A549 (cell line): ENCODE results near the gene PPIP5K2. TPM values are rescaled to one million over a fixed set of nuclear protein-coding genes. Genes with fewer than 3 reads are reported as not detected.

Experiments
- ATAC-seq, 2 experiments: fragments of 200-7000 bp in 1 of 2; fragments of >200 bp in 1 of 2; cut with Nextera tagmentation in 1 of 2; cut with Tn5 transposase in 1 of 2; 3 replicates each; pipeline versions ENCODE4 v1.8.0 to v1.9.1; 2018 to 2020; ENCODE audit warnings: mild to moderate bottlenecking in 1 of 2, moderate library complexity in 1 of 2
- CTCF ChIA-PET: fragments of 300-600 bp; sonication (Branson Sonifier 250); formaldehyde crosslinking; extraction: SDS; loops from one replicate; lab custom pipeline; 2021; ENCODE audit warnings: antibody characterized with exemption, inconsistent platforms; lab: Yijun Ruan, JAX
- POLR2A ChIA-PET: fragments of 350-600 bp; formaldehyde crosslinking; extraction: SDS; loops from one replicate; lab custom pipeline; 2021; ENCODE audit warnings: antibody characterized with exemption, inconsistent platforms; lab: Yijun Ruan, JAX
- DNase-seq, 2 experiments: peaks; one replicate each; pipeline versions ENCODE4 v3.0.0 to v3.0.0-alpha.2; 2011 to 2016; ENCODE audit warnings: low read depth in 1 of 2, low spot score in 1 of 2
- FAIRE-seq: peaks from 2 replicates; lab custom pipeline; 2011; peaks lifted over from hg19 to GRCh38; lab: Jason Lieb, UNC
- H3K27ac ChIP-seq, 2 experiments: fragments of >200 bp; sonication (Bioruptor Twin); formaldehyde crosslinking; 3 replicates each; pipeline ENCODE4 v1.5.1; 2016 to 2017
- H3K4me1 ChIP-seq: fragments of >200 bp; sonication (Bioruptor Twin); formaldehyde crosslinking; 3 replicates; pipeline ENCODE4 v1.6.1; 2016
- H3K4me2 ChIP-seq: fragments of >200 bp; sonication (Bioruptor Twin); formaldehyde crosslinking; 3 replicates; pipeline ENCODE4 v1.6.1; 2016
- H3K4me3 ChIP-seq: fragments of >200 bp; sonication (Bioruptor Twin); formaldehyde crosslinking; 3 replicates; pipeline ENCODE4 v1.5.1; 2016
- H3K9me3 ChIP-seq: fragments of >200 bp; sonication (Bioruptor Twin); formaldehyde crosslinking; 3 replicates; pipeline ENCODE4 v1.6.1; 2016
- CBX8 ChIP-seq: fragments of 200-600 bp; sonication (generic); IDR thresholded peaks from 2 replicates; pipeline ENCODE4 v1.6.1; 2016
- CHD2 ChIP-seq: fragments of 150-350 bp; IDR thresholded peaks from 2 replicates; pipeline ENCODE4 v1.6.1; 2014; ENCODE audit warnings: low read length; ENCODE audit not compliant: partially characterized antibody
- CHD4 ChIP-seq: fragments of 200-600 bp; sonication (generic); IDR thresholded peaks from 2 replicates; pipeline ENCODE4 v1.6.1; 2016; ENCODE audit warnings: antibody characterized with exemption, mild to moderate bottlenecking, borderline replicate concordance
- ESRRA ChIP-seq: fragments of 150-350 bp; IDR thresholded peaks from 2 replicates; pipeline ENCODE4 v1.6.1; 2014; ENCODE audit warnings: mild to moderate bottlenecking, low read length, borderline replicate concordance
- FOSB ChIP-seq: fragments of 250-450 bp; sonication (Bioruptor Pico); IDR thresholded peaks from 2 replicates; pipeline ENCODE4 v1.5.0; 2020; ENCODE audit warnings: mild to moderate bottlenecking, moderate library complexity
- HOXA7 ChIP-seq: fragments of 250-450 bp; sonication (Bioruptor Pico); IDR thresholded peaks from 2 replicates; pipeline ENCODE4 v1.5.0; 2020; ENCODE audit warnings: mild to moderate bottlenecking, moderate library complexity
- HOXB5 ChIP-seq: fragments of 250-450 bp; sonication (Bioruptor Pico); IDR thresholded peaks from 2 replicates; pipeline ENCODE4 v1.5.0; 2020; ENCODE audit warnings: mild to moderate bottlenecking, moderate library complexity
- MAFK ChIP-seq: fragments of 450-650 bp; IDR thresholded peaks from 2 replicates; pipeline ENCODE4 v1.6.1; 2014; ENCODE audit not compliant: partially characterized antibody
- MYC ChIP-seq: IDR thresholded peaks from 2 replicates; pipeline ENCODE4 v1.6.1; 2012; ENCODE audit warnings: mild to moderate bottlenecking, inconsistent platforms, low read length, improper control_type of control experiment, borderline replicate concordance
- NFE2L2 ChIP-seq: fragments of 150-350 bp; conservative IDR thresholded peaks from 2 replicates; pipeline ENCODE4 v1.6.1; 2014; ENCODE audit warnings: low read length
- RARB ChIP-seq: fragments of 250-450 bp; sonication (Bioruptor Pico); IDR thresholded peaks from 2 replicates; pipeline ENCODE4 v1.8.0; 2021; ENCODE audit warnings: mild to moderate bottlenecking, moderate library complexity
- SMC3 ChIP-seq: fragments of >200 bp; sonication (Bioruptor Twin); formaldehyde crosslinking; IDR thresholded peaks from 3 replicates; pipeline ENCODE4 v1.6.1; 2018; ENCODE audit warnings: inconsistent platforms
- TFCP2L1 ChIP-seq: fragments of 250-450 bp; sonication (Bioruptor Pico); IDR thresholded peaks from 2 replicates; pipeline ENCODE4 v1.5.0; 2021; ENCODE audit warnings: mild to moderate bottlenecking
- ZSCAN20 ChIP-seq: fragments of 250-450 bp; sonication (Bioruptor Pico); IDR thresholded peaks from 2 replicates; pipeline ENCODE4 v1.8.0; 2022; ENCODE audit warnings: mild to moderate bottlenecking, moderate library complexity
- WGBS: methylation state at CpG from one replicate; pipeline ENCODE4 v1.1.6; 2017; ENCODE audit errors: missing lambda C conversion rate; 5-methylcytosine and 5-hydroxymethylcytosine counted together
- polyA plus RNA-seq, 4 experiments: library from polyadenylated mRNA; depleted of rRNA in 3 of 4; stranded (reverse); fragments of >200 nt; fragmentation: RNase III in 1 of 4; extraction: RNeasy Plus Mini Kit Qiagen cat#74134 plus additional on column Dnase treatment in 1 of 4; gene quantifications; 2 replicates in 3 of 4; 3 replicates in 1 of 4; pipeline ENCODE4 v1.2.3, GENCODE V29; 2011 to 2017
- TF ChIP-seq, protein P1 (sequence below): fragments of >200 bp; sonication (Bioruptor Twin); formaldehyde crosslinking; IDR thresholded peaks from 2 replicates; pipeline ENCODE4 v1.6.1; 2016
- TF ChIP-seq, protein P2 (sequence below): IDR thresholded peaks from 2 replicates; pipeline ENCODE4 v1.6.1; 2012; ENCODE audit warnings: low read depth, borderline replicate concordance

The PPIP5K2 gene
- polyA plus RNA-seq, 2 of the 4 experiments (the other 2 are of a cell fraction) = 21.9 to 61.7 TPM

DNA sequence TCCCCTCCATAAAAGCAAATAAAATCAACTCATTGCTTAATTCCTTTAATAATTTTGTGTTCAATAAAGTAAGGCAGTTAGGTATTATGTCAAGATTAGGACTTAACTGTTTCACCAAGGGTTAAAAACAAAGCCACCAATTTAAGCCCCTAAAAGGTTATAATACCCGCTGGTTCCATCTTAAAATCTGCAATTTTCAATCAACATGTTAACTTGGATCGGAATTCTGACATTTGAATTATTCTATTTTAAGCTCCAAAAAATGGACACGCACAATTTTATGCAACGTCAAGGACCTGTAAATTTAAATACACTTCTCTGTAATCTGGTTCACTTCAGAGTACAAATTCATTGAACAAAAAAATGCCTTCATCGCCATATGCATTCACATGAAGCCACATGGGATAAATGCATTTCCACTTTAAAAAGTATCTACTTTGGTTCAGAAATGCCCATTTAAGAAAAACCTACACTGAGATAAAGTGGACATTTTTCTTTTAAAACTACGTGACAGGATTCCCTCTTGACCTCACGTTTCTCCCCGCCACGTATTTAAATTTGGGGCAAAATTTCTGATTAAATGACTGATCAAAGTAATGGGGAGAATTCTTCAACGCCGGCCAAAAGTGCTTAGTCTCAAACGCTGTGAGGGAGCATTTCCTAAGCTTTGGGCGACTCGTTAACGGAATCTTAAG is 884 bp upstream of the PPIP5K2 start:
- peak overlapping the region; percentile 92 for H3K4me3 ChIP-seq
- H3K4me1 ChIP-seq = peaks cover 17% of the 10 kb centered on the region
- H3K27ac ChIP-seq = peak overlapping the region; percentile 93 to 95
- no peak for DNase-seq
- ChIA-PET CTCF (interaction anchor here (1.8 to 2.3 kb wide), 2 partner anchors 20 to 25 kb away, joined by 4 to 17 read pairs; no protein-coding TSS in a partner anchor), POLR2A (interaction anchor here (1.2 to 1.6 kb wide), 5 partner anchors 9 to 140 kb away, joined by 3 to 25 read pairs (median 5); partner anchors contain the start of gene MACIR)
- H3K9me3 ChIP-seq = no peaks in the 10 kb centered on the region
- peak overlapping the region; percentile 83 for H3K4me2 ChIP-seq
- FAIRE-seq = peak; percentile 74
- WGBS = under 1% methylated on average over 15 of the region's 15 CpGs
- ATAC-seq = no peak
- TF ChIP-seq SMC3 = no peak
- 0 out of 2 replicates have a peak, but pooled peaks have one; percentile 31 for TF ChIP-seq ZSCAN20
- 0 out of 2 replicates have a peak, but pooled peaks have one; percentile 13 for TF ChIP-seq RARB (CRISPR knock-in tag)
- TF ChIP-seq FOSB (CRISPR knock-in tag) = peak; percentile 41; the same call in 1 of the 2 replicates

DNA sequence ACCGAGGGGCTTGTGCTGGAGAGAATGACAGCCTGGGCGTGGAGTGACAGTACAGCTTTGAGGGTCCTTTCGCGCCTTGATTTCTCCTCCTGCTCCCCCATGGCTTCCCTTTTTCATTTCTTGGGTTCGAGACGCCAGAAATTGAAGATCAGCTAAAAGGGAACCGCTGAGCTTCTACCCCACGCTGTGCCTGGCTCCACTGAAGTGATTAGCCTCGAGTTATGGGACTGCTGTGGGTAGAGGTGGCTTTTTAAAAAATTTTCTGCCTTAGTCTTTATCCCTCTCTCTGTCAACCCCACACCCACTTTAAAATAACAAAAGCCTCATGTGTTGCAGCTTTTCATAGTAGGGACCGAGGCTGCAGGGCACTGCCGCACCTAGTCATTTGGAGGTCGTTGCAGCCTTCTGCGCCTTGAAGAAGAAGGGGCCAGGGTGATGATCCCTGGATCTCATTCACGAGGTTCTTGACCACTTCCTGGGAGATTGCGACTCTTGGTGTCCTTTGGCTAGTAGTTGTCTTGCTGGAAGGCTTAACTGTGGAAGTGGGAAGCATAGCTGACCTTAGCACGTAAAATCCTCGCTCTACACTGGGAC is 603 bp downstream of the PPIP5K2 start:
- ChIA-PET CTCF (interaction anchor here (1.8 to 2.3 kb wide), 2 partner anchors 18 to 23 kb away, joined by 4 to 17 read pairs; no protein-coding TSS in a partner anchor), POLR2A (interaction anchor here (0.9 to 1.6 kb wide), 6 partner anchors 8 to 355 kb away, joined by 3 to 25 read pairs (median 4); partner anchors contain the start of gene MACIR)
- H3K27ac ChIP-seq = peak overlapping the region; percentile 82 to 93
- 8% methylated on average over 17 of the region's 17 CpGs for WGBS
- no peak for TF ChIP-seq HOXA7
- TF ChIP-seq CHD2 = no peak
- TF ChIP-seq HOXB5 (CRISPR knock-in tag) = no peak
- TF ChIP-seq MYC = no peak
- TF ChIP-seq RARB (CRISPR knock-in tag) = no peak
- TF ChIP-seq, protein P1, sequence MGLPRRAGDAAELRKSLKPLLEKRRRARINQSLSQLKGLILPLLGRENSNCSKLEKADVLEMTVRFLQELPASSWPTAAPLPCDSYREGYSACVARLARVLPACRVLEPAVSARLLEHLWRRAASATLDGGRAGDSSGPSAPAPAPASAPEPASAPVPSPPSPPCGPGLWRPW = no peak
- peak; percentile 5 to 17; a peak in 3 of 6 replicates for ATAC-seq
- peaks cover 17% of the 10 kb centered on the region for H3K4me1 ChIP-seq
- H3K4me3 ChIP-seq = peak overlapping the region; percentile 92
- no peak for FAIRE-seq
- no peak for DNase-seq
- no peaks in the 10 kb centered on the region for H3K9me3 ChIP-seq
- H3K4me2 ChIP-seq = peak overlapping the region; percentile 93

DNA sequence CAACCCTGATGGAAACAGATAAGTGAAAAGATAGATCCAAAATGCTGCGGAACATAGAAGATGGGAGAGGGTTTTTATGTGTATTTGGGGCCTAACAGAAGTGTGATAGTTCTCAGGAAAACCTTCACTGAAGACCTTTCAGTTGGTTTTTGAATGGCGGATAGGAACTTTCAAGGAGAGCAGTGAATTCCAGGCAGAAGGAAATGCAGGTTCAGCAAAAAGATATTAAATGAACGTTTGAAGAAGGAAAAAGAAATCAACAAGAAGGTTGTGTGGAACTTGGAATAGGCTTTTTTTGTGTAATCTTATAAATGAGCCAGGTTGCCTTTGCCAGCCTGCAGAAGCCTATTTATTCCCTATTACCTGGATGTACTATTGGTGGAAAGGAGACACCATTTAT is 2.1 kb downstream of the PPIP5K2 start:
- peaks cover 17% of the 10 kb centered on the region for H3K4me1 ChIP-seq
- no peak for ATAC-seq
- H3K4me2 ChIP-seq = peak overlapping the region; percentile 93; the same call in 1 of the 3 replicates
- DNase-seq = no peak
- no peak for FAIRE-seq
- H3K4me3 ChIP-seq = no peak overlapping the region
- TF ChIP-seq ESRRA (no peak), MAFK (peak; percentile 56)
- POLR2A ChIA-PET = no interaction called here
- no peaks in the 10 kb centered on the region for H3K9me3 ChIP-seq
- CTCF ChIA-PET = no interaction called here
- H3K27ac ChIP-seq = no peak overlapping the region
- 47% methylated on average over 3 of the region's 3 CpGs for WGBS

DNA sequence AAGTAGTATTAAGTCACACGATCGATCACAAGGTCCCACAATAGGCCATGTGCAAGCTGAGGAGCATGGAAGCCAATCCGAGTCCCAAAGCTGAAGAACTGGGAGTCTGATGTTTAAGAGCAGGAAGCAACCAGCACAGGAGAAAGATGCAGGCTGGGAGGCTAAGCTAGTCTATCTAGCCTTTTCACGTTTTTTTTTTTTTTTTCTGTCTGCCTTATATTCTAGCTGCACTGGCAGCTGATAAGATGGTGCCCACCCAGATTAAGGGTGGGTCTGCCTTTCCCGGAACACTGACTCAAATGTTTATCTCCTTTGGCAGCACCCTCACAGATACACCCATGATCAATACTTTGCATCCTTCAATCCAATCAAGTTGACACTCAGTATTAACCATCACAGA is 6.5 kb downstream of the PPIP5K2 start:
- Histone ChIP-seq H3K4me3 (no peak overlapping the region), H3K9me3 (no peaks in the 10 kb centered on the region), H3K4me2 (no peak overlapping the region), H3K4me1 (peaks cover 6% of the 10 kb centered on the region; the same call in 1 of the 3 replicates), H3K27ac (no peak overlapping the region)
- no peak for ATAC-seq
- no peak for DNase-seq
- FAIRE-seq = no peak
- WGBS = 87% methylated on average over 5 of the region's 5 CpGs
- ChIA-PET POLR2A (no interaction called here), CTCF (interaction anchor here (0.8 to 1.6 kb wide), 2 partner anchors 13 to 155 kb away, joined by 3 to 8 read pairs; no protein-coding TSS in a partner anchor)
- TF ChIP-seq CHD4 (no peak), TFCP2L1 (CRISPR knock-in tag) (no peak), CBX8 (no peak), NFE2L2 (no peak), HOXB5 (CRISPR knock-in tag) (no peak)
- TF ChIP-seq, protein P2, sequence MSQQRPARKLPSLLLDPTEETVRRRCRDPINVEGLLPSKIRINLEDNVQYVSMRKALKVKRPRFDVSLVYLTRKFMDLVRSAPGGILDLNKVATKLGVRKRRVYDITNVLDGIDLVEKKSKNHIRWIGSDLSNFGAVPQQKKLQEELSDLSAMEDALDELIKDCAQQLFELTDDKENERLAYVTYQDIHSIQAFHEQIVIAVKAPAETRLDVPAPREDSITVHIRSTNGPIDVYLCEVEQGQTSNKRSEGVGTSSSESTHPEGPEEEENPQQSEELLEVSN = no peak
